Hematopoietic multipotent progenitor cell treated with erythropoietin and hydrocortisone succinate and interleukin-3 and kit ligand, for 6 days (in vitro differentiated cells): ENCODE data around the gene SYT13.

ENCODE experiments used
- DNase-seq: peaks from one replicate; pipeline ENCODE4 v3.0.0-alpha.2; 2015

Gene SYT13, protein sequence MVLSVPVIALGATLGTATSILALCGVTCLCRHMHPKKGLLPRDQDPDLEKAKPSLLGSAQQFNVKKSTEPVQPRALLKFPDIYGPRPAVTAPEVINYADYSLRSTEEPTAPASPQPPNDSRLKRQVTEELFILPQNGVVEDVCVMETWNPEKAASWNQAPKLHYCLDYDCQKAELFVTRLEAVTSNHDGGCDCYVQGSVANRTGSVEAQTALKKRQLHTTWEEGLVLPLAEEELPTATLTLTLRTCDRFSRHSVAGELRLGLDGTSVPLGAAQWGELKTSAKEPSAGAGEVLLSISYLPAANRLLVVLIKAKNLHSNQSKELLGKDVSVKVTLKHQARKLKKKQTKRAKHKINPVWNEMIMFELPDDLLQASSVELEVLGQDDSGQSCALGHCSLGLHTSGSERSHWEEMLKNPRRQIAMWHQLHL

DNA sequence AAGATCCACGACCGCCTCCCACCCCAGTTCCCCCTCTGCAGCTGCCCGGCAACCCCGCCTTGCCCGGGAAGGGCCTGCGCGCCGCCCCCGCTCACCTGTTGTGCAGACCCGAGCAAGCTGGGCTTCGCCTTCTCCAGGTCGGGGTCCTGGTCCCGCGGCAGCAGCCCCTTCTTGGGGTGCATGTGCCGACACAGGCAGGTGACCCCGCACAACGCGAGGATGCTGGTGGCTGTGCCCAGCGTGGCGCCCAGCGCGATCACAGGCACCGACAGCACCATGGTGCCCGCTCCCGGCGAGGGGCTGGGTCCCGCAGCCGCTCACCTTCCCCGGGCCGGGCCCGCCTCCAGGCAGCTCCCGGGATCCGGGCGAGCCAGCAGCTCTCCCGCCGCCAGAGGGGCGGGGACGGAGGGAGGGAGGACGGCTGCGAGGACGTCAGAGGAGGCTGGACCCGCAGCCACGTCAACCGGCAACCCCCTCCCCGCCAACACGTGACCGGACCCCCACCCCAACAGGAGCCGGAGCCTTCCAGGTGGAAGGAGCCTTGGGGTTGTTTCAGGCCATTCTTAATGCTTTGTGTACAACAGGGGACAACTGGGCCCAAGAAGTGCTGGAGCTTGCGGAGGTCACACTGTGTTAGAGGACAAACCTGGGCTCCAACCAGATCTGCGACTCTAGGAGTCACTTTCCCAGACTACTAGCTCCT is at the start of gene SYT13:
SYT13 (minus strand) TSS at position 412 of the 703 bp plus-strand sequence; CDS start at position 278, 134 bp downstream.
- DNase-seq: no peak

- no peak for DNase-seq
Measured at GRCh38 chr11:45335434-45335833, 49.3 kb upstream of the SYT13 start.

GRCh38 chr11:45334836-45335235 is 48.7 kb upstream of the SYT13 start:
- DNase-seq: no peak

GRCh38 chr11:45334410-45334809 is 48.3 kb upstream of the SYT13 start:
- no peak for DNase-seq

- peak; percentile 25 for DNase-seq
Measured at GRCh38 chr11:45333001-45333971, 47.1 kb upstream of the SYT13 start.

DNA sequence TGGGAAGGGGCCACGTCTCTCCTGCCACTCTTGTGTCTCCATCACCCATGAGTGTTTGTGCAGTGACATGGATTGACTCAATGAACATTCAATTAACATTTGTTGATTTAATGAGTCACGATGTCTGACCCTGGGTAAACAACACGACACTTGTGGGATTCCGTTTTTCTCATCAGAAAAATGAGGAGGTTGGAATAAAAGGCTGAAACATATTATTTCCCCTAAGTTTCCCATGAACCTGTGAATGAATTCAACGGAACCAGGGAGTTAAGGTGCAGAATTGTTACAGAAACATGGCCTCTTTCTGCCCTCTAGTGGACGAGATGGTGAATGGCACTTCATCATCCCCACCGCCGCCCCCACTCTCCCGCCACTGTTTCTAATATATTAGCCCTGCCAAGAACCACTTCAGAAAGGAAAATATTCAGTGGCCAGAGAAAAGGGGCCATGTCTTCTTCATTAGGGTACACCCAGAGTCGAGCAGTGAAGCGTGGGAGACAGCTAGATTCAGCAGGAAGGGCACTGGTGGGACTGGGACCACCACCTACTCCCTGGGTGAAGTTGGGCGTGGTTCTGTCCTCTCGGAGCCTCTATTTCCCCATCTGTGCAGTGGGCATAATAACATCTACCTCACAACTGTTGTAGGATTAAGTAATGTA is 46.3 kb upstream of the SYT13 start:
- peak; percentile 69 for DNase-seq

DNA sequence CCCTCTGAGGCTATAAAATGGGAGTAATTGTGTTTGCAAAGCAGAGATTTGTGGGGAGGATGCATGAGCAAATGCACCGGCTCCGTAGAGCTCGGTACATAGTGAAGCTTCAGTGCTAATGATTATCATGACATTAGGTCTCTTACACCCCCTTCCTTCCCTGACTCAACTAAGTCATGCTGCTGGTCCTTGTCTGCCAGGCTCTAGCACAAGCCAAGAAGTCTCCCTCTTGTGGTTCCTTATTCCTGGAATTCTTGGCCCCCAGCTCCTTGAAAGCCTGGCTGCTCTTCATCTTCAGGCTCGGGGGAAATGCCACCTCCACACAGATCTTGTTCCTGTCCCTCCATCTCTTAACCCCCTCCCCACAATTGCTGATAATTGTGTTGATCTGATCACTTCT is 45.7 kb upstream of the SYT13 start:
- no peak for DNase-seq

DNA sequence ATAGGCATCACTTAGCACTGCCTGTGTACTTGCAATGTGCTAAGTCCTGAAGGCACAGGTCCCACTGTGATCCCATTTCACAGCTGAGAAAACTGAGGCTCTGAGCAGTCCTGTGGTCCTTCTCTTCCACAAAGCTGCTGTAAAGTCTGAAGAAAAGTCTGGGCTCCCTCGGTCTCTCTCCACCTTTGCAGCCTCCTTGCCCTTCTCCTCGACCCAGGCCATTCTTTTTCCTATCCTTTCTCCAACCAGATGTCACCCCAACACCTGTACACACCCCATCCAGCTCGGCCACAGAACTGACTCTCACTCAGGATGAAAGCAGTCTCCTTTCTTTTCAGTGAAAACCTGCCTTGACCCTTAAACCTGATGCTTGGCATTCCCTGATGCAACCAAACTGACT is 42.6 kb upstream of the SYT13 start:
- DNase-seq: no peak

DNA sequence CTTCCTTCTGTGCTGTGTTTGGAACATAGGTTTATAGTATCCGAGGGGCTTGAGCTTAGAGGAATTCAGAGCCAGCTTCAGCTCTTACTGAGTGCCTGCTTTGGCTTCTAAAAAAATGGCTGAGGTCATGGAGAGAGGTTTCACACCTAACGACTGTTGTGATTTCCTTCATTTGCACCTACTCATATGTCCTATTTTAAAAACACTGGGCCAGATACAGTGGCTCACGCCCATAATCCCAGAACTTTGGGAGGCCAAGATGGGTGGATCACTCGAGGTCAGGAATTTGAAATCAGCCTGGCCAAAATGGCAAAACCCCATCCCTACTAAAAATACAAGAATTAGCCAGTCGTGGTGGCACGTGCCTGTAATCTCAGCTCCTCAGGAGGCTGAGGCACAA is 38.3 kb upstream of the SYT13 start:
- DNase-seq: no peak

DNA sequence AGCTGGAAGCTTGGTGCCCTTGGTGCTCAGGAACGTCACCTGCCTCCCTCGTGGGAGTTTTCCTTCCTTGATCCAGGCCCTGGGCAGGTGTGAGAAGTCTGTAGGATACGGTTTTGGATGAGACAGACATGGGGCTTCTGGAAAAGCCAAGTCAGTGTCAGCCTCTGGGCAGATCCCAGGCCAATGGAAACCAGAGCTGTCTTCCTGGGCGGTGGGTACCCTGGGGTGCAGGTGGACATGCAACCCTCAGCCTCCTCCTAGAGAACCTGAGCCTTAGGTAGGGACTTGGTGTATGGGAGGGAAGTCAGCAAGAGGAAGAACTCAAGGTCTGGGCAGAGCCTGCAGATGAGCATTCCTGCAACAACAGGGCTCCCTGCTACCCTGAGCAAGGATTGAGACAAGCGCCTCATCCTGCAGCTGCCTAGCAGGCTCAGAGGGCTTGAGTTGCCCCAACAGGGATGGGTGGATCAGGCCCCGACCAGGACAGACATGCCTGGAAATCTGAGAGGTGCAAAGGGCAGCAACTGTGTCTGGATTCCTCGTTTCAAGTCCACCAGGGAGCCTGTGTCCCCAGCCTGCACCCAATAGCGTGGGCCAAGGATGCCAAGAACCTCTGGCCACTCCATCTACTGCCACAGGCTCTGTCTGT is 37.6 kb upstream of the SYT13 start:
- no peak for DNase-seq

DNA sequence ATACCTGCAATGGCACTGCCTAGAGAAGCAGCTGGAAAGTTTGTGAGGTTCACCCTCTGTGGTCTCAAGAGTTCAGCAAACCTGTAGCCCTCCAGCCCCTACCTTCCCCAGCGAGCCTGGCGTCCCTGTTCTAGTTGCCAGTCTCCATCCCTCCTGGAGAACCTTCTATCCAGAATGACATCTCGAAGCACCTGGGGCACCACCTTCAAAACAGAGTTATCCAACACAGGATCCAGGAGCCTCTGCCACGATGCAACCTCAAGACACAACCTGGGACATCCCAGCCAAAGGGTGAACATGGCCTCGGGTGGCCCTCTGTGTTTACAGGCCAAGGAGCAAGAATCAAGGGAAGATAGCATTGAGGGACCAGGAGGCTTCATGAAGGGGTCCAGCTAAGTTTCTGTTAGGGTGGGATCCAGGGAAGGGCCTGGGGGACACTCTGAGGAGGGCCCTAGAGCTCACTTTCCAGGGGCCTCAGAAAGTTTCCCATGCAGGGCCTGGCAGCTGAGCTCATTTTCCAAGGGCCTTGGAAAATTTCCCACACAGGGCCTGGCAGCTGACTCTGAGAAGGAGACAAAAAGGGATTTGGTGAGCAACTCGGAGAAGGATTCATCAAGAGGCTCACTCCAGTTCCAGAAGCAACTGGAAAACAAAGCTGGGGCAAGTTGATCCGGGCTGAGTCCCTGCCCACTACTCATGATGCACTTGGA is 36.9 kb upstream of the SYT13 start:
- DNase-seq: no peak

- DNase-seq: no peak
Measured at GRCh38 chr11:45322111-45322705, 36.1 kb upstream of the SYT13 start.

GRCh38 chr11:45321669-45322068 is 35.5 kb upstream of the SYT13 start:
- DNase-seq: no peak

DNA sequence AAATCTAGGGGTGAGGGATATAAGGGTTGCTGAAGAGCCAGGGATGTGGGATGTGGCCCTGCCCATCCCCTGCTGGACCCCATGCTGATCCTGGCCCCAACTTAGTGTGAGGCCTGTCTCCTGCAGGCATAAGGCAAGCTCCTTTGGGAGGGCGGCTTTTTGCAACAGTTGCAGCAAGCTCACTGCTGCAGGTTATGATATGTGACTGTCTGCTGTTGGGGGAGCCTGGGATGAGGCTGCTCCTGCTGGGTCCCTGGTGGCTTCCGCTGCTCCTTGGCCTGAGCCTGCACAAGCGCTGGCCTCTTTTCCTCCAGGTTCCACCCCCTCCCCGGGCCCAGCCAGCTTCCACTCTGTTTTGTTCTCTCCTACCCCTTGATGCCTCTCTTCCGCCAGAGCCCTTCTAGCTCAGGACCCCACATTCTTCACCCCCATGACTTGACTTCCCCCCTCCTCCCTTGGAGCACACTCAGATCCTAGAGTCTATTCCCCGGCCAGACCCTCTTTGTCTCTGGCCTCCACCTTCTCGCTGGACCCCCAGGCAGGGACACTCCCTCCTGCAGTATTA is 35.0 kb upstream of the SYT13 start:
- DNase-seq: no peak

DNA sequence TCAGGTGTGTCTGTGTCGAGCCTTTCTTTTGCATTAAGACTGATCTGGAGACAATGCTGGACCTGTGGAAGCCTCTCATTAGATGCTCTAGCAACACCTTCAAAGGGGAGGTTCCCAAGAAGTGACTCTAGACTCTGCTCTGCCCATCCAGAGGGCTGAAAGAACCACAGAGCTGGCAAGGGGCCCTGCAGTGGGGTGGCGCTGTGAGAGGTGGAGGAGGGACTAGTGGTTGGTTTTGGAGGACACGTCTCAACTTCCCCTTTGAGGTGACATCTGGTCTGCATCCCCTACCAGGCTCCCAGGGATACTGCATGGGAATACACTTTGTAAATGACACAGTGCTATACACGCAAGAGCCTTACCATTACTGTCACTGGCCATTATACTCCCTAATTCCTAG is 34.2 kb upstream of the SYT13 start:
- DNase-seq: peak; percentile 27

DNA sequence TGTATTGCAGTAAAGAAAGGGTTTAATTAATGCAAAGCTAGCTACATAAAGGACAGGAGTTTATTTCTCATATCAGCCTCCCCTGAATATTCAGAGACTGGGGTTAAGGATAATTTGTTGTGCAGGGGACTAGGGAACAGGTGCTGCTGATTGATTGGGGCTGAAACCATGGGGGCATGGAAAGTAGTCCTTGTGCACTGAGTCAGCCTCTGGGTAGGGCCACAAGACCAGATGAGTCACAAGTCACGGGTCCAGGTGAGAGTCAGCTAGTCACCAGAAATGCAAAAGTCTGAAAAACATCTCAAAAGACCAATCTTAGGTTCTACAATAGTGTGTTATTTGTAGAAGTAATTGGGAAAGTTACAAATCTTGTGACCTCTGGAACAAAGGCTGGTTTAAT is 32.9 kb upstream of the SYT13 start:
- no peak for DNase-seq

GRCh38 chr11:45318516-45318915 is 32.4 kb upstream of the SYT13 start:
- no peak for DNase-seq

GRCh38 chr11:45316258-45316657 is 30.1 kb upstream of the SYT13 start:
- no peak for DNase-seq

- no peak for DNase-seq
Measured at GRCh38 chr11:45314900-45315299, 28.8 kb upstream of the SYT13 start.

GRCh38 chr11:45313171-45313865 is 27.2 kb upstream of the SYT13 start:
- no peak for DNase-seq
